Measurements from ENCODE around the gene HABP2. TPM values are rescaled to one million over a fixed set of nuclear protein-coding genes. Genes with fewer than 3 reads are reported as not detected.

HABP2 gene
- polyA plus RNA-seq, 1 donor from 2014 or later = not detected

GRCh38 chr10:113523071-113523470 is 29.8 kb upstream of the HABP2 start:
- no peaks in the 10 kb centered on the region for H3K9me2 ChIP-seq (ENCODE audit: insufficient read depth, low read length)
- H3K79me2 ChIP-seq (replicated peaks; ENCODE audit: insufficient read depth, low read length) = no peaks in the 10 kb centered on the region
- no peak overlapping the region for H3K4me2 ChIP-seq (ENCODE audit: low read length)
- H3K36me3 ChIP-seq (ENCODE audit: insufficient read depth, low read length) = no peaks in the 10 kb centered on the region
- no peaks in the 10 kb centered on the region for H3K9me3 ChIP-seq (ENCODE audit: low read length)
- TF ChIP-seq CTCF (IDR thresholded peaks at IDR 0.05; ENCODE audit: poor library complexity, severe bottlenecking) = no peak
- no peak for TF ChIP-seq SMC3 (conservative IDR thresholded peaks at IDR 0.05; ENCODE audit: poor library complexity)
- TF ChIP-seq POLR2AphosphoS5 (IDR thresholded peaks at IDR 0.05) = no peak
- no peak for TF ChIP-seq RAD21 (conservative IDR thresholded peaks at IDR 0.05)
- TF ChIP-seq TAF1 (IDR thresholded peaks at IDR 0.05; ENCODE audit: low read depth) = no peak
- TF ChIP-seq EP300 (conservative IDR thresholded peaks at IDR 0.05; ENCODE audit: poor library complexity, severe bottlenecking) = no peak
- TF ChIP-seq EZH2 (IDR thresholded peaks at IDR 0.05; ENCODE audit: borderline replicate concordance, insufficient read depth, low read length, poor library complexity, severe bottlenecking) = no peak
- no peak for TF ChIP-seq MXI1 (conservative IDR thresholded peaks at IDR 0.05; ENCODE audit: poor library complexity, severe bottlenecking)
- no peak for TF ChIP-seq REST (IDR thresholded peaks at IDR 0.05; ENCODE audit: borderline replicate concordance)
- no peaks in the 10 kb centered on the region for H3F3A ChIP-seq (ENCODE audit: insufficient read depth, low read length, poor library complexity, severe bottlenecking)
- no peak overlapping the region for H3K9ac ChIP-seq (ENCODE audit: low read length)
- H3K4me3 ChIP-seq (ENCODE audit: low read length) = no peak overlapping the region
- no peaks in the 10 kb centered on the region for H4K20me1 ChIP-seq (ENCODE audit: insufficient read depth)
- no peak overlapping the region for H2AFZ ChIP-seq (ENCODE audit: low read depth, low read length)
- H3K27ac ChIP-seq (ENCODE audit: low read length) = no peak overlapping the region
- H3K27me3 ChIP-seq (ENCODE audit: insufficient read depth, low read depth, low read length) = no peaks in the 10 kb centered on the region

GRCh38 chr10:113523628-113524027 is 29.2 kb upstream of the HABP2 start:
- H3K4me3 ChIP-seq (ENCODE audit: low read length) = no peak overlapping the region
- H3K36me3 ChIP-seq (ENCODE audit: insufficient read depth, low read length) = no peaks in the 10 kb centered on the region
- no peak overlapping the region for H3K4me2 ChIP-seq (ENCODE audit: low read length)
- no peaks in the 10 kb centered on the region for H3F3A ChIP-seq (ENCODE audit: insufficient read depth, low read length, poor library complexity, severe bottlenecking)
- no peaks in the 10 kb centered on the region for H3K79me2 ChIP-seq (replicated peaks; ENCODE audit: insufficient read depth, low read length)
- TF ChIP-seq SMC3 (conservative IDR thresholded peaks at IDR 0.05; ENCODE audit: poor library complexity) = no peak
- TF ChIP-seq CTCF (IDR thresholded peaks at IDR 0.05; ENCODE audit: poor library complexity, severe bottlenecking) = no peak
- TF ChIP-seq TAF1 (IDR thresholded peaks at IDR 0.05; ENCODE audit: low read depth) = no peak
- TF ChIP-seq RAD21 (conservative IDR thresholded peaks at IDR 0.05) = no peak
- no peak for TF ChIP-seq REST (IDR thresholded peaks at IDR 0.05; ENCODE audit: borderline replicate concordance)
- TF ChIP-seq POLR2AphosphoS5 (IDR thresholded peaks at IDR 0.05) = no peak
- no peak for TF ChIP-seq EP300 (conservative IDR thresholded peaks at IDR 0.05; ENCODE audit: poor library complexity, severe bottlenecking)
- no peak for TF ChIP-seq MXI1 (conservative IDR thresholded peaks at IDR 0.05; ENCODE audit: poor library complexity, severe bottlenecking)
- TF ChIP-seq EZH2 (IDR thresholded peaks at IDR 0.05; ENCODE audit: borderline replicate concordance, insufficient read depth, low read length, poor library complexity, severe bottlenecking) = no peak
- no peaks in the 10 kb centered on the region for H4K20me1 ChIP-seq (ENCODE audit: insufficient read depth)
- no peaks in the 10 kb centered on the region for H3K9me2 ChIP-seq (ENCODE audit: insufficient read depth, low read length)
- no peaks in the 10 kb centered on the region for H3K9me3 ChIP-seq (ENCODE audit: low read length)
- no peak overlapping the region for H2AFZ ChIP-seq (ENCODE audit: low read depth, low read length)
- H3K27ac ChIP-seq (ENCODE audit: low read length) = no peak overlapping the region
- no peak overlapping the region for H3K9ac ChIP-seq (ENCODE audit: low read length)
- H3K27me3 ChIP-seq (ENCODE audit: insufficient read depth, low read depth, low read length) = no peaks in the 10 kb centered on the region
